ENCODE data around the gene APBA2. TPM values are rescaled to one million over a fixed set of nuclear protein-coding genes. Genes with fewer than 3 reads are reported as not detected.

APBA2 gene
- total and polyA plus RNA-seq, 2 of the 13 experiments (the other 11 are each of a cell fraction or from before 2014, with no cell fraction given) = 0.62 to 2.3 TPM

- Histone ChIP-seq H3K27ac (ENCODE audit: extremely low read length, insufficient read depth, low read length) (no peak overlapping the region), H3K27me3 (ENCODE audit: control insufficient read depth in 1 of 2, insufficient read depth in 2 of 2, low read length in 2 of 2) (no peaks in the 10 kb centered on the region), H3K4me3 (replicated peaks in 1 of 3; ENCODE audit: insufficient read depth in 1 of 3, low read depth in 2 of 3, low read length in 3 of 3) (no peak overlapping the region), H3K4me2 (ENCODE audit: low read depth, low read length) (no peak overlapping the region), H3K4me1 (ENCODE audit: insufficient read depth, low read length) (peaks cover 6% of the 10 kb centered on the region), H3K9me3 (ENCODE audit: low read length) (no peaks in the 10 kb centered on the region), H3K36me3 (replicated peaks in 1 of 2; ENCODE audit: control insufficient read depth in 1 of 2, insufficient read depth in 2 of 2, low read length in 2 of 2) (no peaks in the 10 kb centered on the region), H3K9ac (ENCODE audit: insufficient read depth, low read depth, low read length) (no peak overlapping the region), H4K20me1 (ENCODE audit: insufficient read depth, low read length) (no peaks in the 10 kb centered on the region), H3K79me2 (ENCODE audit: insufficient read depth, low read length) (no peaks in the 10 kb centered on the region), H2AFZ (ENCODE audit: low read length) (no peak overlapping the region)
- ChIA-PET POLR2A (no interaction called here), CTCF (ENCODE audit: low intra/inter-chr PET ratio, low total read pairs) (no interaction called here)
- in situ Hi-C loops (cut with HindIII; ENCODE audit: extremely low pct_ligation_motif_present, low pct_unique_long_range_greater_than_20kb) = no loop called here
- intact Hi-C loops (cut with micrococcal nuclease; ENCODE audit: unreplicated experiment) = no loop called here
- ATAC-seq (no peak; the same call in 2 of the 3 replicates), FAIRE-seq (no peak), DNase-seq (ENCODE audit: low spot score) (no peak)
- WGBS (ENCODE audit: low lambda C conversion rate) = 31% methylated on average over 7 of the region's 8 CpGs
- BruUV-seq (replicated peaks) = no TSS peak
- no peak for TF ChIP-seq HNF1B (CRISPR knock-in tag; IDR thresholded peaks at IDR 0.05)
- no peak for TF ChIP-seq RXRB (CRISPR knock-in tag; IDR thresholded peaks at IDR 0.05; ENCODE audit: borderline replicate concordance)
- TF ChIP-seq ZNF670 (CRISPR knock-in tag; IDR thresholded peaks at IDR 0.05; ENCODE audit: borderline replicate concordance) = no peak
- TF ChIP-seq SAP130 (CRISPR knock-in tag; IDR thresholded peaks at IDR 0.05; ENCODE audit: low read depth) = no peak
- no peak for TF ChIP-seq CSRNP1 (CRISPR knock-in tag; IDR thresholded peaks at IDR 0.05)
- TF ChIP-seq ZNF414 (CRISPR knock-in tag; IDR thresholded peaks at IDR 0.05) = no peak
Observed at GRCh38 chr15:28962851-28963710, 77.3 kb downstream of the APBA2 start.

All from HepG2 (cell line).